Measurements from ENCODE around the gene SMCR8. TPM values are rescaled to one million over a fixed set of nuclear protein-coding genes. Genes with fewer than 3 reads are reported as not detected.

The SMCR8 gene
- total and polyA plus RNA-seq, 2 of the 4 experiments (the other 2 are of a cell fraction), result 7.1 to 10.9 TPM

DNA sequence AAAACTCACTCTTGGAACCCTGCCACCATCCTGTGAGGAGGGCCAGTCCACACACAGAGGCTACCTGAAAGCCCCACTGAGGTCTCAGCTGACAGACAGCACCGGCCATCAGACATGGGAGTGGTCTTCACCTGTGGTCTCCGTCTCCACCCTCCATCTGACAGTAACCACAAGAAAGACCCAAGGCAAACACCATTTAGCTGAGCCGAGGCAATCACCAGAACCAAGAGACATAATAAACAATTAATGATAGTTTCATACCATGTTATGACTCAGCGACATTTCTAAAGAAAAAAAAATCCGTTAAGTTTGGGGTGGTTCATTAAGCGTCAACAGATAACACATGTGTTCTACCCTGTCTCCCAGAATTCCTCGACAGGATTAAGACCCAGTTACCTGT is 56.4 kb downstream of the SMCR8 start:
- ATAC-seq (ENCODE audit: low read depth) (no peak), DNase-seq (no peak)
- dilution Hi-C loops (cut with HindIII; ENCODE audit: low sequenced_read_pairs, unreplicated experiment), result no loop called here
- no peak overlapping the region for H3K4ac ChIP-seq (ENCODE audit: low read depth, low read length)
- H2AK5ac ChIP-seq (ENCODE audit: low read depth, low read length), result no peak overlapping the region
- no peak overlapping the region for H3K56ac ChIP-seq (ENCODE audit: extremely low read depth, insufficient read depth, low read length)
- peak overlapping the region; percentile 63 for H2AFZ ChIP-seq (replicated peaks; ENCODE audit: low read length, poor library complexity)
- H2BK20ac ChIP-seq (ENCODE audit: low read depth, low read length), result no peak overlapping the region
- no peaks in the 10 kb centered on the region for H4K20me1 ChIP-seq (ENCODE audit: insufficient read depth, low read length)
- H3K4me1 ChIP-seq (ENCODE audit: control insufficient read depth, insufficient read depth, low read length), result 0 out of 2 replicates have a peak, but pooled peaks cover 1% of the 10 kb centered on the region
- no peak overlapping the region for H2BK120ac ChIP-seq (ENCODE audit: low read depth, low read length)
- H2BK15ac ChIP-seq (ENCODE audit: low read depth, low read length), result no peak overlapping the region
- BruUV-seq (replicated peaks), result no TSS peak
- POLR2A ChIA-PET (ENCODE audit: unreplicated experiment), result no interaction called here
- no peak overlapping the region for H3K9ac ChIP-seq (ENCODE audit: low read depth, low read length)
- H4K91ac ChIP-seq (ENCODE audit: insufficient read depth, low read depth, low read length), result no peak overlapping the region
- H3K36me3 ChIP-seq (ENCODE audit: control insufficient read depth, insufficient read depth, low read length), result no peaks in the 10 kb centered on the region
- in situ Hi-C loops (cut with MboI; ENCODE audit: low sequenced_read_pairs), result no loop called here
- intact Hi-C loops (cut with micrococcal nuclease), result no loop called here
- TF ChIP-seq POLR2A (IDR thresholded peaks at IDR 0.05; ENCODE audit: low read depth, low read length) (no peak), MAZ (IDR thresholded peaks at IDR 0.05; ENCODE audit: borderline replicate concordance, low read depth, low read length) (no peak), CEBPB (IDR thresholded peaks at IDR 0.05; ENCODE audit: low read depth, low read length) (no peak), MAFK (IDR thresholded peaks at IDR 0.05; ENCODE audit: low read depth, low read length) (no peak), CHD1 (IDR thresholded peaks at IDR 0.05; ENCODE audit: low read depth, low read length) (no peak), RCOR1 (IDR thresholded peaks at IDR 0.05; ENCODE audit: insufficient replicate concordance, low read length) (no peak), BHLHE40 (IDR thresholded peaks at IDR 0.05; ENCODE audit: low read depth, low read length) (no peak), RFX5 (IDR thresholded peaks at IDR 0.05; ENCODE audit: low read depth, low read length) (no peak), SMC3 (IDR thresholded peaks at IDR 0.05; ENCODE audit: low read depth, low read length) (no peak), MXI1 (IDR thresholded peaks at IDR 0.05; ENCODE audit: borderline replicate concordance, low read depth, low read length) (no peak), CTCF (conservative IDR thresholded peaks at IDR 0.05; ENCODE audit: low read depth, low read length) (no peak), FOS (IDR thresholded peaks at IDR 0.05; ENCODE audit: low read depth, low read length) (no peak), ELK1 (IDR thresholded peaks at IDR 0.05; ENCODE audit: borderline replicate concordance, low read depth, low read length) (no peak), NFE2L2 (IDR thresholded peaks at IDR 0.05; ENCODE audit: low read depth, low read length) (no peak), RAD21 (IDR thresholded peaks at IDR 0.05; ENCODE audit: low read length) (no peak)
- TF ChIP-seq, protein P1, sequence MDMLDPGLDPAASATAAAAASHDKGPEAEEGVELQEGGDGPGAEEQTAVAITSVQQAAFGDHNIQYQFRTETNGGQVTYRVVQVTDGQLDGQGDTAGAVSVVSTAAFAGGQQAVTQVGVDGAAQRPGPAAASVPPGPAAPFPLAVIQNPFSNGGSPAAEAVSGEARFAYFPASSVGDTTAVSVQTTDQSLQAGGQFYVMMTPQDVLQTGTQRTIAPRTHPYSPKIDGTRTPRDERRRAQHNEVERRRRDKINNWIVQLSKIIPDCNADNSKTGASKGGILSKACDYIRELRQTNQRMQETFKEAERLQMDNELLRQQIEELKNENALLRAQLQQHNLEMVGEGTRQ (IDR thresholded peaks at IDR 0.05; ENCODE audit: low read depth, low read length), result no peak
- no CpG with 5 or more reads among the region's 7 CpGs for WGBS, 2 experiments (ENCODE audit: extremely low coverage in 2 of 2, insufficient read length in 1 of 2)
- no peak overlapping the region for H3K23ac ChIP-seq (ENCODE audit: low read depth, low read length)
- CTCF ChIA-PET, result no interaction called here
- no peak overlapping the region for H2BK5ac ChIP-seq (ENCODE audit: low read depth, low read length, poor library complexity, severe bottlenecking)
- H4K5ac ChIP-seq (ENCODE audit: low read depth, low read length), result no peak overlapping the region
- no peaks in the 10 kb centered on the region for H3K79me1 ChIP-seq (ENCODE audit: low read depth in 1 of 2, low read length in 2 of 2)
- H3K14ac ChIP-seq (replicated peaks; ENCODE audit: low read depth, low read length), result no peak overlapping the region; the same call in 1 of the 2 replicates
- no peak overlapping the region for H3K27ac ChIP-seq (ENCODE audit: insufficient read depth, low read length)
- H3K4me2 ChIP-seq (ENCODE audit: low read depth, low read length), result no peak overlapping the region
- H3K9me1 ChIP-seq (ENCODE audit: insufficient read depth, low read length), result no peaks in the 10 kb centered on the region
- no peak overlapping the region for H3K4me3 ChIP-seq (ENCODE audit: insufficient read depth, low read depth, low read length)
- H3K18ac ChIP-seq (ENCODE audit: low read depth, low read length), result no peak overlapping the region
- H3K9me3 ChIP-seq (ENCODE audit: control insufficient read depth, insufficient read depth, low read length), result peaks cover 5% of the 10 kb centered on the region
- peaks cover 3% of the 10 kb centered on the region for H3K27me3 ChIP-seq (ENCODE audit: control insufficient read depth, insufficient read depth, low read length)
- no peak overlapping the region for H4K8ac ChIP-seq (ENCODE audit: low read depth in 2 of 2, low read length in 2 of 2)
- H2AK9ac ChIP-seq (replicated peaks; ENCODE audit: low read depth, low read length, poor library complexity), result no peak overlapping the region

Data from IMR-90 (cell line).